Measurements from ENCODE around the gene PLEKHA5. TPM values are rescaled to one million over a fixed set of nuclear protein-coding genes. Genes with fewer than 3 reads are reported as not detected.

Gene PLEKHA5
- total RNA-seq, 1 donor, result 82.2 TPM

DNA sequence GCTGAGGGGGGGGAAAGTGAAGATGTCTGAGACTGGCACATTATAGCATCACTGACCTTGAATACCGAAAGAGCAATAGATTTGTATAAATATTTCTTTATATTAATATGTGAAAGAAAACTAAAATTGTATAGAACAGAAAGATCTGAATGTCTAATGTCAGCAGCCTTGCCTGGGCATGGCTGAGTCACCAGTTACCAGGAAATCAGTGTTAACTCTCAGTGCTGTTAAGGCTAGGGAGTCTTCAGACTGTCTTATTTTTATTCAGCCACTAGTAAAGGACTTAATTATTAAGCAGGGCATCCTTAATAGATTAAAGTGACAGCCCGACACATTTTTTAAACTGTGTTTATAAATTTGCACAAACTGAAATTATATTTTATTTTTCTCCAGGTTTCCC lies 186.9 kb downstream of the PLEKHA5 start:
- Histone ChIP-seq H3K4me2 (ENCODE audit: insufficient read depth, low read length) (no peak overlapping the region), H3K27ac (ENCODE audit: low read depth, low read length) (no peak overlapping the region), H3K4me1 (ENCODE audit: insufficient read depth, low read length) (no peaks in the 10 kb centered on the region), H3K9me3 (ENCODE audit: low read depth, low read length) (no peaks in the 10 kb centered on the region), H3K79me2 (ENCODE audit: insufficient read depth, low read length) (no peaks in the 10 kb centered on the region), H3K36me3 (ENCODE audit: insufficient read depth, low read length) (no peaks in the 10 kb centered on the region), H4K20me1 (ENCODE audit: insufficient read depth, low read length) (no peaks in the 10 kb centered on the region), H2AFZ (ENCODE audit: low read length) (no peak overlapping the region), H3K27me3 (ENCODE audit: insufficient read depth, low read length) (no peaks in the 10 kb centered on the region), H3K4me3 (ENCODE audit: insufficient read depth, low read length) (no peak overlapping the region)
- DNase-seq (ENCODE audit: insufficient read length, low spot score, missing footprints), result no peak
- TF ChIP-seq, protein P1, sequence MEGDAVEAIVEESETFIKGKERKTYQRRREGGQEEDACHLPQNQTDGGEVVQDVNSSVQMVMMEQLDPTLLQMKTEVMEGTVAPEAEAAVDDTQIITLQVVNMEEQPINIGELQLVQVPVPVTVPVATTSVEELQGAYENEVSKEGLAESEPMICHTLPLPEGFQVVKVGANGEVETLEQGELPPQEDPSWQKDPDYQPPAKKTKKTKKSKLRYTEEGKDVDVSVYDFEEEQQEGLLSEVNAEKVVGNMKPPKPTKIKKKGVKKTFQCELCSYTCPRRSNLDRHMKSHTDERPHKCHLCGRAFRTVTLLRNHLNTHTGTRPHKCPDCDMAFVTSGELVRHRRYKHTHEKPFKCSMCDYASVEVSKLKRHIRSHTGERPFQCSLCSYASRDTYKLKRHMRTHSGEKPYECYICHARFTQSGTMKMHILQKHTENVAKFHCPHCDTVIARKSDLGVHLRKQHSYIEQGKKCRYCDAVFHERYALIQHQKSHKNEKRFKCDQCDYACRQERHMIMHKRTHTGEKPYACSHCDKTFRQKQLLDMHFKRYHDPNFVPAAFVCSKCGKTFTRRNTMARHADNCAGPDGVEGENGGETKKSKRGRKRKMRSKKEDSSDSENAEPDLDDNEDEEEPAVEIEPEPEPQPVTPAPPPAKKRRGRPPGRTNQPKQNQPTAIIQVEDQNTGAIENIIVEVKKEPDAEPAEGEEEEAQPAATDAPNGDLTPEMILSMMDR (IDR thresholded peaks at IDR 0.05; ENCODE audit: extremely low read depth, low read depth, low read length), result no peak

DNA sequence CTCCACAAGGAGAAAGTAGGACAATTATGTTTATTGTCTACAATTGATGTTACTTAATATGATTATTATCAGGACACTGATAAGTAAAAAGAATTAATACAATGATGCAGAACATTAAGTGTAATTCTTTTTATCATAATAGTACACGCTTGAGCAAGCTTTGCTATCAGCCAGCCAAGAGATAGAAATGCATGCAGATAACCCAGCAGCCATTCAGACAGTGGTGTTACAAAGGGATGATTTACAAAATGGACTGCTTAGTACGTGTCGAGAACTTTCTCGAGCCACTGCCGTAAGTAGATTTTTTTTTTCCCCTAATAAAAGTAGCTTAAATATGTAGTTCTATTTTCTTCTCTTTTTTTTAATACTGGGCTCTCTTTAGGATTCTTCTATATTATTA lies 192.8 kb downstream of the PLEKHA5 start:
- no peak overlapping the region for H3K27ac ChIP-seq (ENCODE audit: low read depth, low read length)
- H3K4me1 ChIP-seq (ENCODE audit: insufficient read depth, low read length), result no peaks in the 10 kb centered on the region
- H4K20me1 ChIP-seq (ENCODE audit: insufficient read depth, low read length), result no peaks in the 10 kb centered on the region
- H3K79me2 ChIP-seq (ENCODE audit: insufficient read depth, low read length), result no peaks in the 10 kb centered on the region
- TF ChIP-seq, protein P1 (IDR thresholded peaks at IDR 0.05; ENCODE audit: extremely low read depth, low read depth, low read length), result no peak
- H3K4me2 ChIP-seq (ENCODE audit: insufficient read depth, low read length), result no peak overlapping the region
- no peaks in the 10 kb centered on the region for H3K36me3 ChIP-seq (ENCODE audit: insufficient read depth, low read length)
- no peaks in the 10 kb centered on the region for H3K9me3 ChIP-seq (ENCODE audit: low read depth, low read length)
- H3K27me3 ChIP-seq (ENCODE audit: insufficient read depth, low read length), result no peaks in the 10 kb centered on the region
- no peak overlapping the region for H3K4me3 ChIP-seq (ENCODE audit: insufficient read depth, low read length)
- no peak for DNase-seq (ENCODE audit: insufficient read length, low spot score, missing footprints)
- no peak overlapping the region for H2AFZ ChIP-seq (ENCODE audit: low read length)

DNA sequence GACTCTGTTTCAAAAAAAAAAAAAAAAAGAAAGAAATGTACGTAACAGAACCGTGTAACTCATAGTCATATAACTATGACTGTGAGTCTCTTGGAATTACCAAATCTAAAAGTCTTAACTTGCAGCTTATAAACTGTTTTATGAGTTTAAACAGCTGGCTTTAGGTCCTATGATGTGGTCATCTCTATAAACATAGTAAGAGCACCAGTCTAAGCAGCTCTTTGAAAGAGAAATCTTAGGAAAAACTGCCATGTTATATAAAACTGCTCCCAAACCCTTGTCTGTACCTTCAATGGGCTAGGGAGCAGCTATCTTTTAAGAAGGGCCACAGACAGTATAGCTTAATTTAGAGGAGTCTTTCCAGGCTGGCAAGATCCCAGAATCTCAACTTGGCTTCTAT lies 194.3 kb downstream of the PLEKHA5 start:
- H3K79me2 ChIP-seq (ENCODE audit: insufficient read depth, low read length), result no peaks in the 10 kb centered on the region
- no peak overlapping the region for H2AFZ ChIP-seq (ENCODE audit: low read length)
- no peak overlapping the region for H3K4me2 ChIP-seq (ENCODE audit: insufficient read depth, low read length)
- H3K27me3 ChIP-seq (ENCODE audit: insufficient read depth, low read length), result no peaks in the 10 kb centered on the region
- no peaks in the 10 kb centered on the region for H3K4me1 ChIP-seq (ENCODE audit: insufficient read depth, low read length)
- no peak overlapping the region for H3K27ac ChIP-seq (ENCODE audit: low read depth, low read length)
- H4K20me1 ChIP-seq (ENCODE audit: insufficient read depth, low read length), result no peaks in the 10 kb centered on the region
- H3K9me3 ChIP-seq (ENCODE audit: low read depth, low read length), result no peaks in the 10 kb centered on the region
- no peak for DNase-seq (ENCODE audit: insufficient read length, low spot score, missing footprints)
- H3K4me3 ChIP-seq (ENCODE audit: insufficient read depth, low read length), result no peak overlapping the region
- no peaks in the 10 kb centered on the region for H3K36me3 ChIP-seq (ENCODE audit: insufficient read depth, low read length)
- TF ChIP-seq, protein P1 (IDR thresholded peaks at IDR 0.05; ENCODE audit: extremely low read depth, low read depth, low read length), result no peak

DNA sequence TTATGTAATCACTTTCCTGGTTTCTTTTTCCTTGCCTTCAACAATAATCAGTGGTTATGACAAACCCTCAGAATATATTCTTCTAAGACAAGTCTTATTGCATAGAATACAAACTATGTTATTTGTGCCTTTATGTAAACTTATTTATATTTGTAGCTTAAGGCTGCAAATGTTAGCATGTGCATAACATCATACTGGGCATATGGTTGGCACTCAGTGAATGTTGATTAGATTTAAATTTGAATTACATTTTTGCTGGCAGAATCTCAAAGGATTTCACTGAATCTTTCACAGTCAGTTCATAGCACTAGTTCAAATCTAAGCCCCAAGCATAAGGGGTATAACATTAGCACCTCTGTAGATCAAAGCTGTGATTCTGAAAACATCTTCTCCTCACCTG lies 196.6 kb downstream of the PLEKHA5 start:
- H2AFZ ChIP-seq (ENCODE audit: low read length), result no peak overlapping the region
- H3K36me3 ChIP-seq (ENCODE audit: insufficient read depth, low read length), result no peaks in the 10 kb centered on the region
- H3K27me3 ChIP-seq (ENCODE audit: insufficient read depth, low read length), result no peaks in the 10 kb centered on the region
- no peak for DNase-seq (ENCODE audit: insufficient read length, low spot score, missing footprints)
- H3K9me3 ChIP-seq (ENCODE audit: low read depth, low read length), result no peaks in the 10 kb centered on the region
- no peaks in the 10 kb centered on the region for H3K4me1 ChIP-seq (ENCODE audit: insufficient read depth, low read length)
- H4K20me1 ChIP-seq (ENCODE audit: insufficient read depth, low read length), result no peaks in the 10 kb centered on the region
- no peak overlapping the region for H3K4me2 ChIP-seq (ENCODE audit: insufficient read depth, low read length)
- TF ChIP-seq, protein P1 (IDR thresholded peaks at IDR 0.05; ENCODE audit: extremely low read depth, low read depth, low read length), result no peak
- no peak overlapping the region for H3K27ac ChIP-seq (ENCODE audit: low read depth, low read length)
- H3K79me2 ChIP-seq (ENCODE audit: insufficient read depth, low read length), result no peaks in the 10 kb centered on the region
- H3K4me3 ChIP-seq (ENCODE audit: insufficient read depth, low read length), result no peak overlapping the region
